HG03108 (cell line): ENCODE data around the gene FAM237A.

ENCODE experiments used
- ATAC-seq: cut with Tn5 transposase; IDR thresholded peaks from one replicate; pipeline ENCODE4 v1.9.1; 2021; ENCODE audit warnings: moderate library complexity; ENCODE audit not compliant: unreplicated experiment

The FAM237A gene

GRCh38 chr2:206642075-206643025, at the start of gene FAM237A:
Gene FAM237A (plus strand): TSS chr2:206642487. CDS start chr2:206644237, 1,750 bp downstream.
- ATAC-seq, result no peak

GRCh38 chr2:206597717-206598218, 44.5 kb upstream of the FAM237A start:
- ATAC-seq, result no peak

- no peak for ATAC-seq
Observed at GRCh38 chr2:206603243-206603642, 39.0 kb upstream of the FAM237A start.

- ATAC-seq, result no peak
Observed at GRCh38 chr2:206610451-206610850, 31.8 kb upstream of the FAM237A start.

- ATAC-seq, result no peak
Observed at GRCh38 chr2:206611191-206611590, 31.1 kb upstream of the FAM237A start.

GRCh38 chr2:206611736-206612135, 30.6 kb upstream of the FAM237A start:
- ATAC-seq, result no peak

- ATAC-seq, result no peak
Observed at GRCh38 chr2:206614811-206615210, 27.5 kb upstream of the FAM237A start.

- ATAC-seq, result no peak
Observed at GRCh38 chr2:206615417-206616089, 26.7 kb upstream of the FAM237A start.

- no peak for ATAC-seq
Observed at GRCh38 chr2:206616151-206616550, 26.1 kb upstream of the FAM237A start.

- no peak for ATAC-seq
Observed at GRCh38 chr2:206619011-206619410, 23.3 kb upstream of the FAM237A start.

- ATAC-seq, result no peak
Observed at GRCh38 chr2:206626108-206626507, 16.2 kb upstream of the FAM237A start.

- ATAC-seq, result no peak
Observed at GRCh38 chr2:206627632-206628031, 14.7 kb upstream of the FAM237A start.

- no peak for ATAC-seq
Observed at GRCh38 chr2:206631340-206631739, 10.9 kb upstream of the FAM237A start.

- ATAC-seq, result no peak
Observed at GRCh38 chr2:206635015-206635414, 7.3 kb upstream of the FAM237A start.

GRCh38 chr2:206639636-206640035, 2.7 kb upstream of the FAM237A start:
- ATAC-seq, result no peak

- no peak for ATAC-seq
Observed at GRCh38 chr2:206641226-206641625, 1.1 kb upstream of the FAM237A start.

- ATAC-seq, result no peak
Observed at GRCh38 chr2:206647985-206648384, 5.7 kb downstream of the FAM237A start.

GRCh38 chr2:206657087-206657486, 14.8 kb downstream of the FAM237A start:
- ATAC-seq, result no peak

- ATAC-seq, result no peak
Observed at GRCh38 chr2:206665251-206665650, 23.0 kb downstream of the FAM237A start.

GRCh38 chr2:206670531-206671319, 28.4 kb downstream of the FAM237A start:
- no peak for ATAC-seq

- ATAC-seq, result no peak
Observed at GRCh38 chr2:206683546-206683945, 41.3 kb downstream of the FAM237A start.
